Transverse colon (tissue), 4 donors: ENCODE results near the gene OLFM4. TPM values are rescaled to one million over a fixed set of nuclear protein-coding genes. Genes with fewer than 3 reads are reported as not detected.

Experiments
- DNase-seq: peaks from one replicate; pipeline ENCODE4 v3.0.0-alpha.2; 2019
- H3K27ac ChIP-seq, 4 donors: fragments of 200-600 bp; sonication (generic); 2 replicates each; pipeline ENCODE4 v1.5.1; 2016 to 2018; ENCODE audit warnings: inconsistent platforms in 4 of 4
- H3K27me3 ChIP-seq: fragments of 200-600 bp; sonication (generic); 2 replicates; pipeline ENCODE4 v1.5.1; 2017; ENCODE audit warnings: inconsistent platforms
- H3K36me3 ChIP-seq, 4 donors: fragments of 200-600 bp; sonication (generic); 2 replicates each; pipeline ENCODE4 v1.5.1; 2017 to 2019; ENCODE audit warnings: inconsistent platforms in 4 of 4
- H3K4me1 ChIP-seq, 4 donors: fragments of 200-600 bp; sonication (generic); 2 replicates each; pipeline ENCODE4 v1.5.1; 2017 to 2020; ENCODE audit warnings: inconsistent platforms in 4 of 4
- H3K4me3 ChIP-seq, 4 donors: fragments of 200-600 bp; sonication (generic); 1 replicate in 1 of 4; 2 replicates in 3 of 4; pipeline versions ENCODE4 v1.5.1 to v1.6.1; 2017 to 2019; ENCODE audit warnings: inconsistent platforms in 4 of 4
- H3K9me3 ChIP-seq, 2 donors: fragments of 200-600 bp; sonication (generic); 2 replicates each; pipeline ENCODE4 v1.5.1; 2017 to 2019; ENCODE audit warnings: inconsistent platforms in 2 of 2
- CTCF ChIP-seq, 5 experiments: fragments of 200-600 bp in 3 of 5; fragments of 450-650 bp in 2 of 5; sonication (generic) in 3 of 5; IDR thresholded peaks; 1 replicate in 2 of 5; 2 replicates in 3 of 5; pipeline ENCODE4 v1.5.1; 2016 to 2017; ENCODE audit warnings: antibody characterized with exemption in 5 of 5, inconsistent platforms in 3 of 5, mild to moderate bottlenecking in 2 of 5, moderate library complexity in 1 of 5
- EP300 ChIP-seq: sonication (generic); formaldehyde crosslinking; IDR thresholded peaks from one replicate; pipeline ENCODE4 v1.6.1; 2017; ENCODE audit warnings: antibody characterized with exemption, low read depth
- POLR2A ChIP-seq: fragments of 450-650 bp; IDR thresholded peaks from one replicate; pipeline ENCODE4 v1.6.1; 2016; ENCODE audit warnings: antibody characterized with exemption, mild to moderate bottlenecking, moderate library complexity
- POLR2AphosphoS5 ChIP-seq, 3 donors: sonication (generic); formaldehyde crosslinking; IDR thresholded peaks; one replicate each; pipeline ENCODE4 v1.6.1; 2016; ENCODE audit warnings: antibody characterized with exemption in 3 of 3
- WGBS, 2 donors: methylation state at CpG; one replicate each; pipeline ENCODE4 v1.1.5; 2018; ENCODE audit warnings: low coverage in 1 of 2; 5-methylcytosine and 5-hydroxymethylcytosine counted together
- in situ Hi-C, 4 donors: fragments of 200-750 bp; cut with MboI; loops; one replicate each; pipeline versions ENCODE4 v1.15.0 to v1.15.1; 2017; ENCODE audit warnings: low sequenced_read_pairs in 3 of 4, low pct_ligation_motif_present in 1 of 4, low pct_unique_long_range_greater_than_20kb in 1 of 4
- intact Hi-C: fragments of 100-400 bp; cut with DNase I; formaldehyde crosslinking; loops from one replicate; pipeline ENCODE4 v1.15.1; 2023; ENCODE audit warnings: low total_unique reads
- total RNA-seq, 4 donors: library from RNA; depleted of rRNA; stranded (reverse); fragments of >200 nt; gene quantifications; one replicate each; pipeline ENCODE4 v1.1.0, GENCODE V29; 2016

The OLFM4 gene
- total RNA-seq, 4 donors from 2014 or later: 3.4 to 61.0 (median 51.9) TPM

GRCh38 chr13:53074114-53074513 is 45.5 kb downstream of the OLFM4 start:
- H3K36me3 ChIP-seq: no peaks in the 10 kb centered on the region
- H3K9me3 ChIP-seq: no peaks in the 10 kb centered on the region
- no peak for DNase-seq
- in situ Hi-C loops: no loop called here
- no peak overlapping the region for H3K27ac ChIP-seq
- intact Hi-C loops: no loop called here
- no peak overlapping the region for H3K4me3 ChIP-seq
- H3K4me1 ChIP-seq: no peaks in the 10 kb centered on the region
- WGBS, 2 donors: 55 to 56% methylated on average over 5 of the region's 5 CpGs
- TF ChIP-seq POLR2A: no peak
- TF ChIP-seq POLR2AphosphoS5 (IDR thresholded peaks at IDR 0.05): no peak
- TF ChIP-seq EP300: no peak
- no peak for TF ChIP-seq CTCF (IDR thresholded peaks at IDR 0.05)
- no peaks in the 10 kb centered on the region for H3K27me3 ChIP-seq

- in situ Hi-C loops: no loop called here
- no peak for DNase-seq
- H3K27me3 ChIP-seq: no peaks in the 10 kb centered on the region
- intact Hi-C loops: no loop called here
- H3K9me3 ChIP-seq: no peaks in the 10 kb centered on the region
- no peak for TF ChIP-seq CTCF (IDR thresholded peaks at IDR 0.05)
- no peak for TF ChIP-seq POLR2A
- TF ChIP-seq POLR2AphosphoS5 (IDR thresholded peaks at IDR 0.05): no peak
- TF ChIP-seq EP300: no peak
- no peak overlapping the region for H3K27ac ChIP-seq
- no peaks in the 10 kb centered on the region for H3K36me3 ChIP-seq
- H3K4me3 ChIP-seq: no peak overlapping the region
- no peaks in the 10 kb centered on the region for H3K4me1 ChIP-seq
- 43 to 77% methylated on average over 1 to 6 of the region's 6 CpGs for WGBS, 2 donors
Measured at GRCh38 chr13:53075356-53076041, 46.9 kb downstream of the OLFM4 start.

GRCh38 chr13:53079691-53080090 is 51.1 kb downstream of the OLFM4 start:
- H3K4me3 ChIP-seq: no peak overlapping the region
- no peak for TF ChIP-seq POLR2A
- TF ChIP-seq EP300: no peak
- TF ChIP-seq POLR2AphosphoS5 (IDR thresholded peaks at IDR 0.05): no peak
- TF ChIP-seq CTCF (IDR thresholded peaks at IDR 0.05): no peak
- intact Hi-C loops (no loop called here), in situ Hi-C loops (no loop called here)
- H3K4me1 ChIP-seq: no peaks in the 10 kb centered on the region
- H3K36me3 ChIP-seq: no peaks in the 10 kb centered on the region
- H3K9me3 ChIP-seq: peaks cover 0 to 3% of the 10 kb centered on the region in 2 donors
- no peaks in the 10 kb centered on the region for H3K27me3 ChIP-seq
- no peak overlapping the region for H3K27ac ChIP-seq
- WGBS, 2 donors: 61 to 69% methylated on average over 8 of the region's 8 CpGs
- DNase-seq: no peak

GRCh38 chr13:53088871-53089270 is 60.3 kb downstream of the OLFM4 start:
- Histone ChIP-seq H3K4me1 (no peaks in the 10 kb centered on the region), H3K9me3 (peaks cover 0 to 3% of the 10 kb centered on the region in 2 donors), H3K27me3 (no peaks in the 10 kb centered on the region), H3K4me3 (no peak overlapping the region), H3K36me3 (no peaks in the 10 kb centered on the region), H3K27ac (no peak overlapping the region)
- in situ Hi-C loops: no loop called here
- no peak for DNase-seq
- no peak for TF ChIP-seq EP300
- no peak for TF ChIP-seq CTCF (IDR thresholded peaks at IDR 0.05)
- no peak for TF ChIP-seq POLR2AphosphoS5 (IDR thresholded peaks at IDR 0.05)
- no peak for TF ChIP-seq POLR2A
- WGBS, 2 donors: 85 to 87% methylated on average over 3 of the region's 3 CpGs
- intact Hi-C loops: no loop called here
